Inferior parietal cortex (tissue), 1 donor: ENCODE data around the gene ZNF844.
"Not testable (repeated sequence)": the region's sequence is repeated elsewhere in the genome, so short reads cannot be mapped to it uniquely, and the experiment has no call there.

Experiments
- DNase-seq: peaks from one replicate; pipeline ENCODE4 v3.0.0-alpha.2; 2016; ENCODE audit errors: extremely low spot score

The ZNF844 gene

DNA sequence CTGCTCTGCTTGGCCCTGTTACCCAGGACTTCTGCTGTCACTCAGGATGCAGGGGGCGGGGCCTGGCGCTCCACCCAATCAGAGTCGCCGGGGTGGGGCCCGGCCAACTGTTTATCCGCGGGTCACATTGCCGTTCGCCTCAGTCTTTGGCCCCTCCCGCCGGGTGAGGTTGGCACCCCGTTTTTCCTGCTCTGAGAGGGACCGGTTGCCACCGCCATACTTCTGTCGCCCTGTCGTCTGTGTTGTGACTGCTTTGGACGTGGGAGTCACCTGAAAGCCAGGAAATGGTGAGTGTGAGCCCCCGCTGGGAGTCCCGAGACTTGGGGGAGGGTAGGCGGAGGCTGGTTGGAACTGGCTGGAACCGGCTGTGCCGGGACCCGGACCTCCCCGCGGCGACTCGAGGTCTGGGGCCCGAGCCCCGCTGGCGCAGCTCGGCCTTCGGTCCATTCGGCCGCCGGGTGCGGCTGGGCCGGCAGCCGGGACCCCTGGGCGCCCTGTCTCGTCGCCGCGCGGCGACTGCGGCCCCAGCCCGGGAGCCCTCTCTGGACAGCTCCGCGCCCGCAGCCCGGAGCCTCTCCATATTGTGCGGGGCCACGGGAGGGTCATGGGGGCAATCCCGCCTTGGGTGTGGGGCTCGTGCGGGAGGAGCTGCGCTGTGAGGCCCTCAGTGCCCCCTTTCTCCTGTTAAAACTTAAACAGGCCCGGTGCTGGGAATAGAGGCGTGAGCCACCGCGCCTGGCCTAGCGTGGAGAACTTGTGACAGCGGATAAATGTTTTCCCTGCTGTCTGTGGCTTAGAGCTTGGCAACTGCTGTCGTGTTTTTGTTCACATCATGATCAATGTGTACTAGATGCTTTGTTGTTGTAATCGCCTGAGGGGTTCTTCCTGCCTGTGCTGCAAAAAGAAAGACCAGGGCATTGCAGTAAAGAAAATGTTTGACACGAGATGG lies at the start of gene ZNF844:
Gene ZNF844 (plus strand): TSS at position 142 of the 949 bp plus-strand sequence. CDS start 143 bp downstream, at position 285.
- DNase-seq = peak; percentile 91

GRCh38 chr19:12015015-12015752 lies 49.3 kb upstream of the ZNF844 start:
- DNase-seq = no peak

- no peak for DNase-seq
Observed at GRCh38 chr19:12015753-12016116, 48.8 kb upstream of the ZNF844 start.

- no peak for DNase-seq
Observed at GRCh38 chr19:12034198-12034597, 30.3 kb upstream of the ZNF844 start.

DNA sequence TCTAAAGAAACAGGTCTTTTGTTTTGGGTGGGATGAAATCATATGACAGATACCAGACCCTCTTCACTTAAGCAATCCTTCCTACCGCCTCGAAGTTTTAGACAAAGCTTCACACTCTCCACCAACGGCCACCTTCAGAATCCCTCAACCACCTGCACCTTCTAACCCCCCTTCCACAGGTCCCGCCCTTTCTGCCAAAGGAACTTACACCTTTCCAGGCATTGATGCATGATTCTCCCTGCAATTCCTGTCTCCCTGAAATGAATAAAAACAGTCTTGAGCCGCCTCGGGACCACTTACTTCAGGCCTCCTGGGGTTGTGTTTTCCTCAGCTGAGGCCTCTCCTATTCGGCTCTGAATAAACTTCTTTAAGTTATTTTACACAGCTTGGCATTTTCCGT lies 29.9 kb upstream of the ZNF844 start:
- DNase-seq = peak; percentile 3

GRCh38 chr19:12035220-12036172 lies 29.0 kb upstream of the ZNF844 start, which contains the start of gene ZNF433:
Gene ZNF433, minus strand, starts transcription at chr19:12035679. Its CDS starts 140 bp downstream, at chr19:12035539.
- peak; percentile 91 for DNase-seq

DNA sequence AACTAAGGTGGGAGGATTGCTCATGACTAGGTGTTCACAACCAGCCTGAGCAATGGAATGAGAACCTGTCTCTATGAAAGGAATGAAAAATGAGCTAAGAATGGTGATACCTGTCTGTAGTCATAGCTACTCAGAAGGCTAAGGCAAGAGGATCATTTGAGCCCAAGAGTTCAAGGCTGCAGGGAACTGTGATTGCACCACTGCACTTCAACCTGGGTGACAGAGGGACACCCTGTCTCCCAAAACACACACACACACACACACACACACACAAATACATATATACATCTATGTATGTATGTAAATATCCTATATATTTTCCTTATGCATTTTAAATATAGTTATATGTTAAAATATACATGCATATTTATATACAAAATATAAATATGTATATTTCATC lies 21.6 kb upstream of the ZNF844 start:
- no peak for DNase-seq

- no peak for DNase-seq
Observed at GRCh38 chr19:12043752-12044422, 20.6 kb upstream of the ZNF844 start.

DNA sequence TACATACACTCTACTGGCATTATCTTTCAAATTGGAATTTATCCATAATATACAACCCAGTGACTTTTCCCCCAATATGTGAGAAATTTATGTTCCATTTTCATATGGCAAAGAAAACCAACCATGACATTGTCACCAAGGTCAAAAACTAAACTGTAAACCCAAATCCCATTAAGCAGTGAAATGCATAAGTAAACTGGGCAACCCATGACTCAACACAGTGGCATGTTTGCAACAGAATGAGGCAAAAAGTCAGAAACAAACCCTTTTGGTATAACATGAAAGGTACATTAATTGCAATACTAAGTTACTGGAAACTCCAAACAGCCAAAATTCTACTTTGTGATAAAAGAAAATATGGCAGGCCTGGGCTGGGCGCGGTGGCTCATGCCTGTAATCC lies 16.7 kb upstream of the ZNF844 start:
- no peak for DNase-seq

- no peak for DNase-seq
Observed at GRCh38 chr19:12052091-12052496, 12.4 kb upstream of the ZNF844 start.

GRCh38 chr19:12052497-12053169 lies 11.9 kb upstream of the ZNF844 start, which contains the start of gene ZNF878:
Gene ZNF878, minus strand, starts transcription at chr19:12052961. Its CDS starts 160 bp downstream, at chr19:12052801.
- peak; percentile 76 for DNase-seq

DNA sequence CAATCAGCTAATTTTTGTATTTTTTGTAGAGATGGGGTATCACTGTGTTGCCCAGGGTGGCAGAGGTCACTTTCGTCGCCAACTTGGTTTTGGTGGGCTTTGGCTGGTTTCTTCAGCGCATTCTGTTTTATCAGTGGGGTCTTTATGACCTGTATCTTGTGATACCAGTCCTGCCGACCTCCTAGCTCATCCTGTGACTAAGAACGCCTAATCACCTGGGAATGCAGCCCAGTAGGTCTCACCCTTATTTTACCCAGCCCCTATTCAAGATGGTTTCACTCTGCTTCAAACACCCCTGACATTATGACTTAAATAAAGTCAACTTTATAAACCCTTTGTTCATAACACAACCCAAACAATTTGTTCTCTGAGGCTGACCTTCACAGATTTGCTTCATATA lies 8.7 kb upstream of the ZNF844 start:
- DNase-seq = no peak

- DNase-seq = no peak
Observed at GRCh38 chr19:12075538-12076139, 11.1 kb downstream of the ZNF844 start.

- DNase-seq = not testable (repeated sequence)
Observed at GRCh38 chr19:12076331-12076730, 11.8 kb downstream of the ZNF844 start.

GRCh38 chr19:12077375-12077774 lies 12.8 kb downstream of the ZNF844 start:
- no peak for DNase-seq

DNA sequence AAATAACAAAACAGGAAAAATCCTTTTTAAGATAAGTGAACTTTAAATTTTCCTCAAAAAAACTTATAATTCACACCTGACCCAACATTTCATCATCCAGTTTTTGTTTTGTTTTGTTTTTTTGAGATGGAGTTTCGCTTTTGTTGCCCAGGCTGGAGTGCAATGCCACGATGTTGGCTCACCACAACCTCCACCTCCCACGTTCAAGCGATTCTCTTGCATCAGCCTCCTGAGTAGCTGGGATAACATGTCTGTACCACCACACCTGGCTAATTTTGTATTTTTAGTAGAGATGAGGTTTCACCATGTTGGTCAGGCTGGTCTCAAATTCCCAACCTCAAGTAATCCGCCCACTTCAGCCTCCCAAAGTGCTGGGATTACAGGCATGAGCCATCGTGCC lies 18.8 kb downstream of the ZNF844 start:
- not testable (repeated sequence) for DNase-seq

DNA sequence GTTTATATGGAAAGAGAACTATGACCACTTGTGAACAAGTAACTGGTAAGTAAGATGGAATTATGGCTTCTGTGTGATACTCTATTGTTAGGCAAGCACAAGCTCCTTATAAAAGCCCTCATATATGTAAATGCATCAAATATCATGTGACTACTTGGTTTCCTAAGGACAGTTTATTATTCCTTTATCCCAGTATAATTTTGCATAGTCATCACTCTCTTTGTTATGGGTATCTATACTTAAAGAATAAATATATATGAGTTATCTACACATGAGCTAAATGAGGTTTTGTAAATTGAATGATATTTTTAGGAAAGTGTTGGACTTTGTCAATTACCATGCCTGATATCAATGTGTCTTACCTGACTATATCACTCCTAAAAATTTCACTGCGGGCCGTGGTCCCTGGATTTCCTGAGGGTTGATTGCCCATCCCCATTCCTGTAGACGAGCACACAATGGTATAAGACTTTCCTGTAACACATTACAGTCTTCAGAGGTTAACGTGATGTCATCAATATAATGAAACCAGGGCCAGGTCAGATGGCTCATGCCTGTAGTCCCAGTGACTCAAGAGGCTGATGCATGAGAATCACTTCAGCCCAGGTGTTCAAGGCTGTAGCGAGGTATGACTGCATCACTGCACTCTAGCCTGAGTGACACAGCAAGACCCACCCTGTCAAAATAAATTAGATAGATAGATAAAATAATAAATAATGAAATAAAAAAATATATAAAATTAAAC lies 20.7 kb downstream of the ZNF844 start:
- no peak for DNase-seq

DNA sequence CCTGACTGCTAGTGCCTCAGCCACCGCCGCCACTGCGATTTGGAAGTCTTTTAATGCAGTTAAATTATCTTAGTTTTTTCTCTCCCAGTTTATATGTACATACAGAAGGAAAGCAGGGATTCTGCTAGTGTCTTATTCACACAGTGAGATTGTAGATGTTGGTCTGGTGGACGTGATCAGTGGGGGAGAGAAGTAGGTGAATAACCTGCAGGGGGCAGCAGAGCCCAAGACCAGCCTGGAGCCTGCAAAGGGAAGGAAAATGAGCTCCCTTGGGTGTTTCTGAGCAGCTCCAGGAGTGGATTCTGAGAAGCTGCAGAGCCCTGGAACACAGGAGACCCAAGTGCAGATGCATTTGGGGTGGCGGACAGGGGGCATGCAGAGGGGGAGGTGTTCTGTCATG lies 26.3 kb downstream of the ZNF844 start:
- DNase-seq = peak; percentile 46
